Heart left ventricle (tissue), 16 donors: ENCODE data around the gene SWAP70. TPM values are rescaled to one million over a fixed set of nuclear protein-coding genes. Genes with fewer than 3 reads are reported as not detected.

ENCODE experiments used
- ATAC-seq, 4 donors: fragments of 200-7000 bp; cut with Tn5 transposase; one replicate each; pipeline ENCODE4 v1.9.1; 2020 to 2022; ENCODE audit warnings: moderate library complexity in 4 of 4, mild to moderate bottlenecking in 3 of 4, moderate number of reproducible peaks in 1 of 4
- DNase-seq, 5 donors: peaks; one replicate each; pipeline ENCODE4 v3.0.0-alpha.2; 2020
- H3K27ac ChIP-seq, 12 donors: fragments of 200-600 bp; sonication (generic) in 4 of 12; one replicate each; pipeline versions ENCODE4 v1.5.0 to v1.8.0; 2016 to 2022; ENCODE audit warnings: mild to moderate bottlenecking in 2 of 12
- H3K27me3 ChIP-seq, 9 donors: fragments of 200-600 bp; sonication (generic) in 2 of 9; one replicate each; pipeline versions ENCODE4 v1.5.1 to v1.8.0; 2016 to 2022; ENCODE audit warnings: mild to moderate bottlenecking in 3 of 9
- H3K36me3 ChIP-seq, 9 donors: fragments of 200-600 bp; sonication (generic) in 2 of 9; one replicate each; pipeline versions ENCODE4 v1.5.0 to v1.8.0; 2018 to 2022; ENCODE audit warnings: mild to moderate bottlenecking in 2 of 9
- H3K4me1 ChIP-seq, 12 donors: fragments of 200-600 bp; sonication (generic) in 4 of 12; one replicate each; pipeline versions ENCODE4 v1.5.0 to v1.8.0; 2016 to 2022; ENCODE audit warnings: mild to moderate bottlenecking in 3 of 12
- H3K4me3 ChIP-seq, 12 donors: fragments of 200-600 bp; sonication (generic) in 4 of 12; one replicate each; pipeline versions ENCODE4 v1.5.0 to v1.8.0; 2017 to 2022; ENCODE audit warnings: mild to moderate bottlenecking in 9 of 12, moderate library complexity in 4 of 12
- H3K9me3 ChIP-seq, 12 donors: fragments of 200-600 bp; sonication (generic) in 4 of 12; one replicate each; pipeline versions ENCODE4 v1.5.0 to v1.8.0; 2016 to 2022; ENCODE audit warnings: mild to moderate bottlenecking in 1 of 12
- CTCF ChIP-seq, 12 donors: fragments of 200-600 bp; sonication (generic) in 4 of 12; IDR thresholded peaks; one replicate each; pipeline versions ENCODE4 v1.5.0 to v1.8.0; 2018 to 2022; ENCODE audit warnings: antibody characterized with exemption in 12 of 12, mild to moderate bottlenecking in 5 of 12
- POLR2A ChIP-seq, 2 donors: fragments of 450-650 bp; IDR thresholded peaks; one replicate each; pipeline ENCODE4 v1.6.1; 2017; ENCODE audit warnings: antibody characterized with exemption in 2 of 2, mild to moderate bottlenecking in 2 of 2, moderate library complexity in 2 of 2
- WGBS, 4 donors: extraction: QIAGEN DNeasy Blood & Tissue Kit in 2 of 4; methylation state at CpG; one replicate each; pipeline versions ENCODE4 v1.1.5 to v1.1.7; 2013 to 2018; 5-methylcytosine and 5-hydroxymethylcytosine counted together
- intact Hi-C, 10 donors: fragments of 100-400 bp; cut with DNase I; formaldehyde crosslinking; loops; one replicate each; pipeline versions ENCODE4 v1.11.1 to v1.14.2; 2022
- polyA plus RNA-seq, 2 donors: library from polyadenylated mRNA; stranded (reverse); fragments of 200-250 nt; gene quantifications; one replicate each; pipeline ENCODE4 v1.2.3, GENCODE V29; 2013
- total RNA-seq, 9 donors: library from RNA; depleted of rRNA in 2 of 9; stranded (reverse); fragments of >200 nt in 2 of 9; fragmentation: NEBNext Ultra II Directional in 3 of 9; extraction: Animal tissue kit (Norgen Biotek cat#: 25700) in 3 of 9; gene quantifications; one replicate each; pipeline versions ENCODE4 v1.1.0 to v1.2.4, GENCODE V29; 2016 to 2023
- donor health status: ischemic (EF 13 %, LVEDD 7.1; RV severe dilation, severe dysfunction).
- donor health status: healthy with polysubstance abuse.
- donor health status: DM: no; HTN: yes; CAD: no.
- donor health status: DM: no; HTN: no; CAD: no.
- donor health status: ischemic (EF 25% LVEDD 6.9; RV normal size, moderate dysfunction).
- donor health status: ischemic (EF 25% LVEDD 5.7; RV mildly dilated, moderate dysfunction).
- donor health status: healthy.
- donor health status: DM: yes; HTN: yes; CAD: no.
- donor health status: ischemic (EF 35%, LVEDD 5.7; RV mildly dilated, moderate dysfunction).
- donor health status: nonischemic (EF 11% LVEDD 7.7; RV severe dilation, severe dysfunction).
- donor health status: DM: yes; HTN: yes; CAD: no.
- donor health status: PGD.
- donor health status: ischemic (EF 29% LVEDD 5.4; RV normal size, mild dysfunction).
- donor health status: nonischemic (EF 23%, LVEDD 6.1; RV moderate dilation, normal function).

Gene SWAP70
- total and polyA plus RNA-seq, 11 donors: 6.0 to 38.5 (median 21.8) TPM

- Histone ChIP-seq H3K4me1 (peaks cover 0 to 24% (median 8%) of the 10 kb centered on the region in 12 donors), H3K4me3 (no peak overlapping the region), H3K36me3 (peaks cover 0 to 75% (median 58%) of the 10 kb centered on the region in 9 donors), H3K9me3 (no peaks in the 10 kb centered on the region), H3K27me3 (no peaks in the 10 kb centered on the region), H3K27ac (peak overlapping the region in 1 of 12 donors; percentile 4)
- no peak for TF ChIP-seq CTCF (IDR thresholded peaks at IDR 0.05)
- no peak for TF ChIP-seq POLR2A (IDR thresholded peaks at IDR 0.05)
- intact Hi-C loops: loop anchor here in 8 of 10 donors (5.0 to 10.0 kb wide), 6 partner anchors 120 to 220 kb away; no protein-coding TSS in a partner anchor
- ATAC-seq (no peak), DNase-seq (no peak)
- 69 to 82% (median 80%) methylated on average over 1 of the region's 1 CpG for WGBS, 4 donors
These were observed 83.4 kb downstream of the SWAP70 start for GRCh38 chr11:9747229-9747628.

DNA sequence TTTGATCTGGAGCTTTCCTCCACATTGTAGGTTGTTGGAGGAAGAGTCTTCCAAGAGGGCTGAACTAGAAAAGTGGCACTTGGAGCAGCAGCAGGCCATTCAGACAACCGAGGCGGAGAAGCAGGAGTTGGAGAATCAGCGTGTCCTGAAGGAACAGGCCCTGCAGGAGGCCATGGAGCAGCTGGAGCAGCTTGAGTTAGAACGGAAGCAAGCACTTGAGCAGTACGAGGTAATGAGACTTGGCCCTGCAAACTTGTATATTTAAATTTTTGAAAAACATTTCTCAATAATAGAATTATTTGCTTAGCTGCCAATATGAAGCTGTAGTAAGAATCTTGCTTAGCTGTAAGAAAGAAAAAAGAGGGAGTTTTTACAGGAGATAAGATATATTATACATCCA, 84.0 kb downstream of the SWAP70 start:
- Histone ChIP-seq H3K4me3 (no peak overlapping the region), H3K27ac (peak overlapping the region in 2 of 12 donors; percentile 12 to 53), H3K36me3 (peaks cover 0 to 72% (median 55%) of the 10 kb centered on the region in 9 donors), H3K9me3 (no peaks in the 10 kb centered on the region), H3K27me3 (no peaks in the 10 kb centered on the region), H3K4me1 (peaks cover 0 to 24% (median 9%) of the 10 kb centered on the region in 12 donors)
- no peak for ATAC-seq
- intact Hi-C loops: loop anchor here in 9 of 10 donors (1.0 to 10.0 kb wide), 8 partner anchors 121 to 221 kb away; no protein-coding TSS in a partner anchor
- 75 to 85% (median 79%) methylated on average over 5 of the region's 5 CpGs for WGBS, 4 donors
- no peak for TF ChIP-seq CTCF (IDR thresholded peaks at IDR 0.05)
- TF ChIP-seq POLR2A (IDR thresholded peaks at IDR 0.05): no peak
- DNase-seq: no peak

DNA sequence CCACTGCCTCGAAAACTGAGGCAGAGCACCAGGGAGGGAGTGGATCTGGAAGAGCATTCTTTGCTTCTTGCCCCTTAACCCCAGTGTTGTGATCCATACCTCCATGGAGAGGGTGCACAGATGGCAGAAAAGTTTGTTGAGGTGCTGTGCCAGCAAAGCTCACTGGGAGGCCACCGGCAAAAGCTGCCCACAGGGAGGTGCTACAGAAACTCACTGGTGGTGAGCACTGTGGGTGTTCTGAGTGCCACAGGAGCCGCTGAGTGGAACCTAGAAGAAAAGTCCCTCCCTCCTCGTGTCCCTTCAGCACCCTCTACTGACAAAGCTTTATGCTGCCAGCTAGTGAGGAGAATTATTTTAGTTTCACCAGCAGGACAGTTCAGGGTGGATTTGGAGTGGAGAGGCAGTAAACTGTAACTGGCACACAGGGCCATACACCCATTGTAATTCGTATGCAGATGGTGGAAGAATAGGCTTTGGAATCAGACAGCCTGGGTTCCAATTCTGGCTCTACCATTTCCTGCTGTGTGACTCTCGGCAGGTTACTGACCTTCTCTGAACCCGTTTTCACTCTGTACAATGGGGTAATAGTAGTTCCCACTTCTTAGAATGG, 84.6 kb downstream of the SWAP70 start:
- 56 to 57% (median 56%) methylated on average over 6 to 7 of the region's 7 CpGs for WGBS, 4 donors
- DNase-seq: peak in 4 of 5 donors; percentile 53 to 57 (median 56)
- intact Hi-C loops: loop anchor here in 9 of 10 donors (1.0 to 10.0 kb wide), 8 partner anchors 121 to 221 kb away; no protein-coding TSS in a partner anchor

More for the DNA sequence above, 84.6 kb downstream of the SWAP70 start:
- Histone ChIP-seq H3K27ac (peak overlapping the region in 2 of 12 donors; percentile 41 to 53), H3K4me1 (peaks cover 0 to 24% (median 9%) of the 10 kb centered on the region in 12 donors), H3K36me3 (peaks cover 0 to 72% (median 55%) of the 10 kb centered on the region in 9 donors), H3K27me3 (no peaks in the 10 kb centered on the region), H3K9me3 (no peaks in the 10 kb centered on the region), H3K4me3 (no peak overlapping the region)
- ATAC-seq: peak; percentile 84 to 91 (median 88)
- TF ChIP-seq POLR2A (IDR thresholded peaks at IDR 0.05) (no peak), CTCF (IDR thresholded peaks at IDR 0.05) (peak; percentile 61 to 82 (median 71))
